Mucosa of stomach (tissue), 1 donor: ENCODE data around the gene KIF5A.

ENCODE experiments used
- H3K27me3 ChIP-seq: one replicate; pipeline ENCODE4 v1.7.0; 2013; ENCODE audit warnings: mild to moderate bottlenecking, low read length; ENCODE audit not compliant: control insufficient read depth, insufficient read depth
- H3K36me3 ChIP-seq: one replicate; pipeline ENCODE4 v1.7.0; 2013; ENCODE audit warnings: low read length; ENCODE audit not compliant: control insufficient read depth, insufficient read depth
- H3K4me1 ChIP-seq: one replicate; pipeline ENCODE4 v1.7.0; 2013; ENCODE audit warnings: mild to moderate bottlenecking, low read length; ENCODE audit not compliant: control insufficient read depth, insufficient read depth
- H3K4me3 ChIP-seq: one replicate; pipeline ENCODE4 v1.7.0; 2013; ENCODE audit warnings: low read length
- H3K9ac ChIP-seq: one replicate; pipeline ENCODE4 v1.7.0; 2013; ENCODE audit warnings: mild to moderate bottlenecking, low read length, moderate library complexity
- H3K9me3 ChIP-seq: one replicate; pipeline ENCODE4 v1.7.0; 2013; ENCODE audit warnings: mild to moderate bottlenecking, low read length, moderate library complexity; ENCODE audit not compliant: control insufficient read depth
- donor health status: Pancreatic carcinoma.

The KIF5A gene

GRCh38 chr12:57609781-57610553, 60.1 kb downstream of the KIF5A start:
- Histone ChIP-seq H3K27me3 (peaks cover 53% of the 10 kb centered on the region), H3K36me3 (no peaks in the 10 kb centered on the region), H3K9me3 (no peaks in the 10 kb centered on the region), H3K4me1 (peaks cover 21% of the 10 kb centered on the region), H3K4me3 (peak overlapping the region; percentile 12), H3K9ac (peak overlapping the region; percentile 56)

GRCh38 chr12:57610554-57611107, 60.8 kb downstream of the KIF5A start:
- Histone ChIP-seq H3K9me3 (no peaks in the 10 kb centered on the region), H3K4me1 (peaks cover 15% of the 10 kb centered on the region), H3K9ac (peak overlapping the region; percentile 65), H3K4me3 (peak overlapping the region; percentile 12), H3K27me3 (peaks cover 53% of the 10 kb centered on the region), H3K36me3 (no peaks in the 10 kb centered on the region)

GRCh38 chr12:57611108-57611826, 61.4 kb downstream of the KIF5A start, which contains the start of gene ARHGEF25:
Gene ARHGEF25 (plus strand): TSS chr12:57611435. CDS start chr12:57611895, 460 bp downstream.
- Histone ChIP-seq H3K4me1 (peaks cover 12% of the 10 kb centered on the region), H3K9me3 (no peaks in the 10 kb centered on the region), H3K9ac (peak within 1 kb of the TSS; percentile 65), H3K36me3 (no peaks in the 10 kb centered on the region), H3K27me3 (peaks cover 55% of the 10 kb centered on the region), H3K4me3 (peak within 1 kb of the TSS; percentile 12)

- Histone ChIP-seq H3K4me1 (peaks cover 12% of the 10 kb centered on the region), H3K9ac (peak overlapping the region; percentile 15), H3K36me3 (no peaks in the 10 kb centered on the region), H3K27me3 (peaks cover 61% of the 10 kb centered on the region), H3K4me3 (no peak overlapping the region), H3K9me3 (no peaks in the 10 kb centered on the region)
Observed at GRCh38 chr12:57611827-57612710, 62.2 kb downstream of the KIF5A start.

GRCh38 chr12:57612711-57613426, 63.0 kb downstream of the KIF5A start:
- Histone ChIP-seq H3K27me3 (peaks cover 68% of the 10 kb centered on the region), H3K36me3 (no peaks in the 10 kb centered on the region)

GRCh38 chr12:57613427-57614109, 63.7 kb downstream of the KIF5A start:
- H3K4me3 ChIP-seq: no peak overlapping the region
- no peaks in the 10 kb centered on the region for H3K9me3 ChIP-seq
- H3K36me3 ChIP-seq: no peaks in the 10 kb centered on the region
- peaks cover 12% of the 10 kb centered on the region for H3K4me1 ChIP-seq
- H3K27me3 ChIP-seq: peaks cover 75% of the 10 kb centered on the region
- no peak overlapping the region for H3K9ac ChIP-seq

More at GRCh38 chr12:57612711-57613426, 63.0 kb downstream of the KIF5A start:
- Histone ChIP-seq H3K9me3 (no peaks in the 10 kb centered on the region), H3K4me1 (peaks cover 12% of the 10 kb centered on the region), H3K9ac (no peak overlapping the region), H3K4me3 (no peak overlapping the region)

GRCh38 chr12:57614178-57614947, 64.5 kb downstream of the KIF5A start:
- Histone ChIP-seq H3K36me3 (no peaks in the 10 kb centered on the region), H3K27me3 (peaks cover 83% of the 10 kb centered on the region), H3K4me3 (no peak overlapping the region), H3K9ac (no peak overlapping the region), H3K4me1 (peaks cover 15% of the 10 kb centered on the region), H3K9me3 (no peaks in the 10 kb centered on the region)

GRCh38 chr12:57614948-57615500, 65.2 kb downstream of the KIF5A start:
- Histone ChIP-seq H3K27me3 (peaks cover 89% of the 10 kb centered on the region), H3K9ac (no peak overlapping the region), H3K4me1 (peaks cover 21% of the 10 kb centered on the region), H3K36me3 (no peaks in the 10 kb centered on the region), H3K9me3 (no peaks in the 10 kb centered on the region), H3K4me3 (no peak overlapping the region)

- H3K9me3 ChIP-seq: no peaks in the 10 kb centered on the region
- H3K27me3 ChIP-seq: peaks cover 89% of the 10 kb centered on the region
- no peak overlapping the region for H3K9ac ChIP-seq
- peaks cover 17% of the 10 kb centered on the region for H3K4me1 ChIP-seq
- no peak overlapping the region for H3K4me3 ChIP-seq
- H3K36me3 ChIP-seq: no peaks in the 10 kb centered on the region
Observed at GRCh38 chr12:57615637-57616036, 65.8 kb downstream of the KIF5A start.
